Measurements from ENCODE around the gene OTUD5. TPM values are rescaled to one million over a fixed set of nuclear protein-coding genes. Genes with fewer than 3 reads are reported as not detected.

The OTUD5 gene
- polyA plus RNA-seq, 1 experiment, result 53.6 TPM

- DNase-seq (ENCODE audit: low read depth), result no peak
- ChIA-PET POLR2A (no interaction called here), CTCF (interaction anchor here (1.1 kb wide), 1 partner anchor 124 kb away, joined by 3 read pairs; no protein-coding TSS in a partner anchor)
- Histone ChIP-seq H3K27me3 (ENCODE audit: control insufficient read depth, insufficient read depth, low read length) (no peaks in the 10 kb centered on the region), H3K4me3 (ENCODE audit: low read depth, low read length) (no peak overlapping the region), H3K36me3 (ENCODE audit: control insufficient read depth, insufficient read depth, low read length) (peaks cover 10% of the 10 kb centered on the region)
- TF ChIP-seq CTCF (IDR thresholded peaks at IDR 0.05; ENCODE audit: insufficient read depth, low read depth, low read length), result no peak
Measured at GRCh38 chrX:48919947-48920717, 37.3 kb downstream of the OTUD5 start.

GRCh38 chrX:48919360-48919841, 38.0 kb downstream of the OTUD5 start:
- no peak for TF ChIP-seq CTCF (IDR thresholded peaks at IDR 0.05; ENCODE audit: insufficient read depth, low read depth, low read length)
- Histone ChIP-seq H3K4me3 (ENCODE audit: low read depth, low read length) (peak overlapping the region; percentile 26), H3K27me3 (ENCODE audit: control insufficient read depth, insufficient read depth, low read length) (no peaks in the 10 kb centered on the region), H3K36me3 (ENCODE audit: control insufficient read depth, insufficient read depth, low read length) (peaks cover 10% of the 10 kb centered on the region)
- ChIA-PET POLR2A (interaction anchor here (0.6 kb wide), 1 partner anchor 33 kb away, joined by 6 read pairs; no protein-coding TSS in a partner anchor), CTCF (no interaction called here)
- no peak for DNase-seq (ENCODE audit: low read depth)

GRCh38 chrX:48918643-48919340, 38.6 kb downstream of the OTUD5 start, which contains the start of gene PIM2:
Gene PIM2, minus strand, starts transcription at chrX:48919024. Its CDS starts 190 bp downstream, at chrX:48918834.
- Histone ChIP-seq H3K4me3 (ENCODE audit: low read depth, low read length) (peak within 1 kb of the TSS; percentile 72), H3K27me3 (ENCODE audit: control insufficient read depth, insufficient read depth, low read length) (no peaks in the 10 kb centered on the region), H3K36me3 (ENCODE audit: control insufficient read depth, insufficient read depth, low read length) (peaks cover 10% of the 10 kb centered on the region)
- DNase-seq (ENCODE audit: low read depth), result no peak
- CTCF ChIA-PET, result no interaction called here
- POLR2A ChIA-PET, result interaction anchor here (0.6 kb wide), 1 partner anchor 34 kb away, joined by 6 read pairs; no protein-coding TSS in a partner anchor
- no peak for TF ChIP-seq CTCF (IDR thresholded peaks at IDR 0.05; ENCODE audit: insufficient read depth, low read depth, low read length)

- POLR2A ChIA-PET, result no interaction called here
- Histone ChIP-seq H3K4me3 (ENCODE audit: low read depth, low read length) (peak overlapping the region; percentile 72), H3K36me3 (ENCODE audit: control insufficient read depth, insufficient read depth, low read length) (peaks cover 7% of the 10 kb centered on the region), H3K27me3 (ENCODE audit: control insufficient read depth, insufficient read depth, low read length) (no peaks in the 10 kb centered on the region)
- CTCF ChIA-PET, result no interaction called here
- no peak for DNase-seq (ENCODE audit: low read depth)
- TF ChIP-seq CTCF (IDR thresholded peaks at IDR 0.05; ENCODE audit: insufficient read depth, low read depth, low read length), result no peak
Measured at GRCh38 chrX:48918301-48918642, 39.1 kb downstream of the OTUD5 start.
